ENCODE results near the gene MPZ.
"Not testable (repeated sequence)": the region's sequence is repeated elsewhere in the genome, so short reads cannot be mapped to it uniquely, and the experiment has no call there.

Gene MPZ

GRCh38 chr1:161309868-161310267 is at the start of gene MPZ:
TSS of gene MPZ (minus strand) at chr1:161309968. CDS start at chr1:161309905, 63 bp downstream.
- DNase-seq (ENCODE audit: low read depth in 2 of 2), result no peak

GRCh38 chr1:161359291-161359690 is 49.5 kb upstream of the MPZ start:
- DNase-seq (ENCODE audit: low read depth in 2 of 2), result no peak

- DNase-seq (ENCODE audit: low read depth in 2 of 2), result no peak
These were observed 47.3 kb upstream of the MPZ start for GRCh38 chr1:161357073-161357472.

GRCh38 chr1:161351482-161351881 is 41.7 kb upstream of the MPZ start:
- DNase-seq (ENCODE audit: low read depth in 2 of 2), result no peak

GRCh38 chr1:161350671-161351070 is 40.9 kb upstream of the MPZ start:
- no peak for DNase-seq (ENCODE audit: low read depth in 2 of 2)

- DNase-seq (ENCODE audit: low read depth in 2 of 2), result no peak
These were observed 33.1 kb upstream of the MPZ start for GRCh38 chr1:161342821-161343220.

GRCh38 chr1:161342177-161342576 is 32.4 kb upstream of the MPZ start:
- no peak for DNase-seq (ENCODE audit: low read depth in 2 of 2)

- no peak for DNase-seq (ENCODE audit: low read depth in 2 of 2)
These were observed 26.0 kb upstream of the MPZ start for GRCh38 chr1:161335796-161336195.

- no peak for DNase-seq (ENCODE audit: low read depth in 2 of 2)
These were observed 23.4 kb upstream of the MPZ start for GRCh38 chr1:161333166-161333565.

GRCh38 chr1:161330346-161330745 is 20.6 kb upstream of the MPZ start:
- no peak for DNase-seq (ENCODE audit: low read depth in 2 of 2)

GRCh38 chr1:161324020-161324419 is 14.3 kb upstream of the MPZ start:
- no peak for DNase-seq (ENCODE audit: low read depth in 2 of 2)

GRCh38 chr1:161315841-161316674 is 6.3 kb upstream of the MPZ start:
- DNase-seq (ENCODE audit: low read depth in 2 of 2), result not testable (repeated sequence)

GRCh38 chr1:161314201-161314981 is 4.6 kb upstream of the MPZ start, which contains the start of gene SDHC:
TSS of gene SDHC (plus strand) at chr1:161314381. CDS start at chr1:161314406, 25 bp downstream.
- DNase-seq (ENCODE audit: low read depth in 2 of 2), result peak; percentile 79 to 81

- DNase-seq (ENCODE audit: low read depth in 2 of 2), result no peak
These were observed 3.9 kb upstream of the MPZ start for GRCh38 chr1:161313554-161314200.

- DNase-seq (ENCODE audit: low read depth in 2 of 2), result no peak
These were observed 1.9 kb upstream of the MPZ start for GRCh38 chr1:161311595-161312181.

GRCh38 chr1:161307892-161308638 is 1.7 kb downstream of the MPZ start:
- DNase-seq (ENCODE audit: low read depth in 2 of 2), result no peak

GRCh38 chr1:161307230-161307768 is 2.5 kb downstream of the MPZ start:
- no peak for DNase-seq (ENCODE audit: low read depth in 2 of 2)

- DNase-seq (ENCODE audit: low read depth in 2 of 2), result peak; percentile 72 to 78
These were observed 3.8 kb downstream of the MPZ start for GRCh38 chr1:161305867-161306519.

GRCh38 chr1:161304927-161305866 is 4.6 kb downstream of the MPZ start:
- no peak for DNase-seq (ENCODE audit: low read depth in 2 of 2)

Measured in stimulated activated CD8-positive, alpha-beta memory T cell treated with anti-CD3 and anti-CD28 coated beads, Interleukin-7, amount 100 ng/mL, for 1 hour (primary cell).